ENCODE results near the gene NUDT8.
"Not testable (repeated sequence)": the region's sequence is repeated elsewhere in the genome, so short reads cannot be mapped to it uniquely, and the experiment has no call there.

The NUDT8 gene

GRCh38 chr11:67629386-67630227, at the start of gene NUDT8:
NUDT8 (minus strand) TSS chr11:67629937; CDS start chr11:67629911, 26 bp downstream.
- peak; percentile 74 for DNase-seq (ENCODE audit: low read depth)

- no peak for DNase-seq (ENCODE audit: low read depth)
These were observed 45.5 kb upstream of the NUDT8 start for GRCh38 chr11:67675058-67675747.

GRCh38 chr11:67674442-67674871, 44.7 kb upstream of the NUDT8 start, which contains the start of gene ALDH3B2:
ALDH3B2 (minus strand) TSS chr11:67674623; CDS start chr11:67666935, 7,688 bp downstream.
- no peak for DNase-seq (ENCODE audit: low read depth)

- no peak for DNase-seq (ENCODE audit: low read depth)
These were observed 44.2 kb upstream of the NUDT8 start for GRCh38 chr11:67673902-67674301.

- DNase-seq (ENCODE audit: low read depth): no peak
These were observed 43.6 kb upstream of the NUDT8 start for GRCh38 chr11:67673358-67673757.

- no peak for DNase-seq (ENCODE audit: low read depth)
These were observed 41.4 kb upstream of the NUDT8 start for GRCh38 chr11:67671211-67671520.

- no peak for DNase-seq (ENCODE audit: low read depth)
These were observed 40.8 kb upstream of the NUDT8 start for GRCh38 chr11:67670316-67671210.

- no peak for DNase-seq (ENCODE audit: low read depth)
These were observed 38.4 kb upstream of the NUDT8 start for GRCh38 chr11:67668192-67668551.

GRCh38 chr11:67667490-67668191, 37.9 kb upstream of the NUDT8 start:
- no peak for DNase-seq (ENCODE audit: low read depth)

GRCh38 chr11:67666676-67667489, 37.1 kb upstream of the NUDT8 start:
- no peak for DNase-seq (ENCODE audit: low read depth)

GRCh38 chr11:67666303-67666645, 36.5 kb upstream of the NUDT8 start:
- DNase-seq (ENCODE audit: low read depth): no peak

GRCh38 chr11:67665541-67666302, 36.0 kb upstream of the NUDT8 start:
- DNase-seq (ENCODE audit: low read depth): no peak

GRCh38 chr11:67664696-67665540, 35.2 kb upstream of the NUDT8 start:
- no peak for DNase-seq (ENCODE audit: low read depth)

GRCh38 chr11:67664213-67664585, 34.5 kb upstream of the NUDT8 start:
- DNase-seq (ENCODE audit: low read depth): no peak

- DNase-seq (ENCODE audit: low read depth): no peak
These were observed 33.9 kb upstream of the NUDT8 start for GRCh38 chr11:67663532-67664212.

GRCh38 chr11:67662835-67663531, 33.2 kb upstream of the NUDT8 start:
- DNase-seq (ENCODE audit: low read depth): no peak

- no peak for DNase-seq (ENCODE audit: low read depth)
These were observed 32.6 kb upstream of the NUDT8 start for GRCh38 chr11:67662142-67662834.

- not testable (repeated sequence) for DNase-seq (ENCODE audit: low read depth)
These were observed 31.0 kb upstream of the NUDT8 start for GRCh38 chr11:67660752-67661151.

All from iris pigment epithelial cell (primary cell).